GM21390 (cell line): ENCODE data around the gene HNF4A.

Experiments
- ATAC-seq: cut with Tn5 transposase; IDR thresholded peaks from one replicate; pipeline ENCODE4 v1.9.1; 2021; ENCODE audit not compliant: unreplicated experiment

The HNF4A gene

GRCh38 chr20:44405257-44405656 lies 49.8 kb downstream of the HNF4A start:
- ATAC-seq, result no peak

GRCh38 chr20:44405785-44406571 lies 50.5 kb downstream of the HNF4A start:
- ATAC-seq, result no peak

GRCh38 chr20:44406572-44407137 lies 51.2 kb downstream of the HNF4A start:
- ATAC-seq, result no peak

GRCh38 chr20:44407402-44408184 lies 52.1 kb downstream of the HNF4A start:
- ATAC-seq, result no peak

GRCh38 chr20:44409132-44409600 lies 53.7 kb downstream of the HNF4A start:
- ATAC-seq, result no peak

- ATAC-seq, result no peak
These were observed 55.1 kb downstream of the HNF4A start for GRCh38 chr20:44410583-44411019.

- no peak for ATAC-seq
These were observed 55.7 kb downstream of the HNF4A start for GRCh38 chr20:44411020-44411756.

GRCh38 chr20:44411757-44412401 lies 56.4 kb downstream of the HNF4A start:
- no peak for ATAC-seq

GRCh38 chr20:44412402-44413144 lies 57.1 kb downstream of the HNF4A start:
- ATAC-seq, result no peak

GRCh38 chr20:44413575-44414345 lies 58.3 kb downstream of the HNF4A start:
- no peak for ATAC-seq

- ATAC-seq, result no peak
These were observed 58.8 kb downstream of the HNF4A start for GRCh38 chr20:44414346-44414714.

- no peak for ATAC-seq
These were observed 59.3 kb downstream of the HNF4A start for GRCh38 chr20:44414808-44415207.

GRCh38 chr20:44415833-44416715 lies 60.6 kb downstream of the HNF4A start:
- no peak for ATAC-seq

- ATAC-seq, result no peak
These were observed 62.8 kb downstream of the HNF4A start for GRCh38 chr20:44418069-44418905.

- ATAC-seq, result no peak
These were observed 63.8 kb downstream of the HNF4A start for GRCh38 chr20:44419131-44419844.

- ATAC-seq, result no peak
These were observed 65.0 kb downstream of the HNF4A start for GRCh38 chr20:44420497-44420896.

GRCh38 chr20:44422083-44422482 lies 66.6 kb downstream of the HNF4A start:
- ATAC-seq, result no peak
